K562 (cell line): Measurements from ENCODE around the gene HYAL3. TPM values are rescaled to one million over a fixed set of nuclear protein-coding genes. Genes with fewer than 3 reads are reported as not detected.

Experiments
- GATA2 ChIP-seq: sonication (generic); formaldehyde crosslinking; IDR thresholded peaks from 2 replicates; pipeline ENCODE4 v1.4.0; 2020; ENCODE audit warnings: mild to moderate bottlenecking, missing genetic modification reagents
- GATAD2B ChIP-seq: fragments of 450-650 bp; IDR thresholded peaks from 2 replicates; pipeline ENCODE4 v1.6.1; 2017; ENCODE audit warnings: mild to moderate bottlenecking, borderline replicate concordance
- MAZ ChIP-seq, 2 experiments: fragments of 450-650 bp in 1 of 2; sonication (generic) in 1 of 2; formaldehyde crosslinking; IDR thresholded peaks in 1 of 2; conservative IDR thresholded peaks in 1 of 2; 2 replicates each; pipeline versions ENCODE4 v1.4.0 to v1.5.0; 2020; ENCODE audit warnings: mild to moderate bottlenecking in 1 of 2, missing genetic modification reagents in 1 of 2
- RUNX1 ChIP-seq: sonication (generic); IDR thresholded peaks from 2 replicates; pipeline ENCODE4 v1.6.1; 2016; ENCODE audit warnings: antibody characterized with exemption, low read depth
- SRSF9 ChIP-seq: fragments of 200-400 bp; formaldehyde crosslinking; IDR thresholded peaks from 2 replicates; pipeline ENCODE4 v1.6.1; 2017; ENCODE audit warnings: low read depth, low read length, borderline replicate concordance
- ZFP36 ChIP-seq: fragments of 150-350 bp; IDR thresholded peaks from 2 replicates; pipeline ENCODE4 v1.6.1; 2018; ENCODE audit warnings: low read length, low read depth; ENCODE audit not compliant: partially characterized antibody
- polyA plus RNA-seq, 8 experiments: library from polyadenylated mRNA; depleted of rRNA in 4 of 8; stranded (reverse) in 5 of 8; unstranded in 3 of 8; fragments of >200 nt; fragmentation: Nextera tagmentation in 2 of 8; fragmentation: Illumina TruSeq in 1 of 8; extraction: Ambion mirVana in 2 of 8; extraction: Trizol in 1 of 8; gene quantifications; 2 replicates each; pipeline versions ENCODE4 v1.2.1 to v1.2.3, GENCODE V29; 2011 to 2014; ENCODE audit warnings: inconsistent platforms in 1 of 8, missing spikeins in 1 of 8
- total RNA-seq, 7 experiments: library from RNA; depleted of rRNA in 6 of 7; stranded (reverse); fragments of >200 nt in 6 of 7; fragmentation: Illumina TruSeq in 2 of 7; extraction: Trizol in 2 of 7; gene quantifications; 2 replicates each; pipeline versions ENCODE4 v1.2.1 to v1.2.3, GENCODE V29; 2011 to 2021; ENCODE audit warnings: low replicate concordance in 1 of 7
- TF ChIP-seq, protein P1 (sequence below): fragments of 250-450 bp; sonication (Bioruptor Pico); IDR thresholded peaks from 2 replicates; pipeline ENCODE4 v1.5.0; 2021; ENCODE audit warnings: mild to moderate bottlenecking, moderate library complexity
- TF ChIP-seq, protein P2 (sequence below), 3 experiments: IDR thresholded peaks in 2 of 3; conservative IDR thresholded peaks in 1 of 3; 2 replicates each; pipeline ENCODE4 v1.5.1; 2011 to 2012; ENCODE audit warnings: low read length in 3 of 3, mild to moderate bottlenecking in 3 of 3, control low read depth in 2 of 3, improper control_type of control experiment in 1 of 3, inconsistent platforms in 1 of 3, low read depth in 1 of 3, mixed read lengths in 1 of 3, moderate library complexity in 1 of 3; ENCODE audit not compliant: insufficient read depth in 2 of 3

HYAL3 gene
- total and polyA plus RNA-seq, 9 of the 15 experiments (the other 6 are each of a cell fraction or from before 2014, with no cell fraction given), result 0.38 to 9.1 (median 6.8) TPM

DNA sequence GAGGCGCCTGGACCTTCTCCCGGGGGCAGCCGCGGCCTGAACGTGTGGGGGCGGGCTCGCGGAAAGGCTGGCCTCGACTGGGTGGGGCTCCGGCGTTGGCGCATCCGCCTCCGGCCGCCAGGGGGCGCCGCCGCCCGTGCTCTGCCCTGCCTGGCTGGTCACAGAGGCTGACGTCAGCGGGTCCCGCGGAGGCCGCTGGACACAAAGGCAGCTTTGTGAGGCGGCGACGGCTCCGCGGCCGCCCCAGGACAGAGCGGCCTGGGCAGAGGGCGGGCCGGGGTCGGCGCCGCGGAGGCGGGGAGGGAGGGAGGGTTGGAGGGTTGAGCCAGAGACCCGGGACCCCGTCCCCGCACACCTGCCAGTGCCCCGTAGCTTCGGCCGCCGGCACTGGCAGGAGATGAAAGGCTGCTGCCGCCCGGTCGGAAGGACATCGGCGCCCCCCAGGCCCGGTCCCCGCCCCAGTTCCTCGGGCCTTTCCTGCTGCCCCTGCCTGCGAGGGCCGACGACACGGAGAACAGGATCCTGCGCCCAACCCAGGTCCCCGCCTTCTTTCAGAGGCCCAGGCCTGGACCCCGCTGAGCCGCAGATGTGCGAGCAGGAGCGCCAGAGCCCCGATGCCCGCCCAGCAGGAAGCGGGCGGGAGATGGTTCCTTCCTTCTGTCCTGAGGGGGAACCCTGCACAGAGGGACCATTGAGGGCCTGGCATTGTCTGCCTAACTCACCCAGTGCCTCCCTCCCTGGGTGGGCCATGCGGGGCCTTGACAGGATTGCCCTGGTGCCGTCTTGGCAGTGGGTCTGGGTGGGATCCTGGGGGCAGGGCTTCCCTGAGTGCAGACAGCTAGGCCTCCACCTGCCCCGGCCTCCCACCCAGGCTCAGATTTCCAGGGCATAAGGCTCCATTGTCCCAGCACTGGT is 38.9 kb downstream of the HYAL3 start (continued):
- no peak for TF ChIP-seq GATA2
- no peak for TF ChIP-seq SRSF9
- peak; percentile 3 for TF ChIP-seq ZFP36
- 0 out of 2 replicates have a peak, but pooled peaks have one; percentile 3 for TF ChIP-seq RUNX1
- peak; percentile 71 to 81 for TF ChIP-seq MAZ (CRISPR knock-in tag; conservative IDR thresholded peaks at IDR 0.05 in 1 of 2, IDR thresholded peaks at IDR 0.05 in 1 of 2)
- TF ChIP-seq, protein P1, sequence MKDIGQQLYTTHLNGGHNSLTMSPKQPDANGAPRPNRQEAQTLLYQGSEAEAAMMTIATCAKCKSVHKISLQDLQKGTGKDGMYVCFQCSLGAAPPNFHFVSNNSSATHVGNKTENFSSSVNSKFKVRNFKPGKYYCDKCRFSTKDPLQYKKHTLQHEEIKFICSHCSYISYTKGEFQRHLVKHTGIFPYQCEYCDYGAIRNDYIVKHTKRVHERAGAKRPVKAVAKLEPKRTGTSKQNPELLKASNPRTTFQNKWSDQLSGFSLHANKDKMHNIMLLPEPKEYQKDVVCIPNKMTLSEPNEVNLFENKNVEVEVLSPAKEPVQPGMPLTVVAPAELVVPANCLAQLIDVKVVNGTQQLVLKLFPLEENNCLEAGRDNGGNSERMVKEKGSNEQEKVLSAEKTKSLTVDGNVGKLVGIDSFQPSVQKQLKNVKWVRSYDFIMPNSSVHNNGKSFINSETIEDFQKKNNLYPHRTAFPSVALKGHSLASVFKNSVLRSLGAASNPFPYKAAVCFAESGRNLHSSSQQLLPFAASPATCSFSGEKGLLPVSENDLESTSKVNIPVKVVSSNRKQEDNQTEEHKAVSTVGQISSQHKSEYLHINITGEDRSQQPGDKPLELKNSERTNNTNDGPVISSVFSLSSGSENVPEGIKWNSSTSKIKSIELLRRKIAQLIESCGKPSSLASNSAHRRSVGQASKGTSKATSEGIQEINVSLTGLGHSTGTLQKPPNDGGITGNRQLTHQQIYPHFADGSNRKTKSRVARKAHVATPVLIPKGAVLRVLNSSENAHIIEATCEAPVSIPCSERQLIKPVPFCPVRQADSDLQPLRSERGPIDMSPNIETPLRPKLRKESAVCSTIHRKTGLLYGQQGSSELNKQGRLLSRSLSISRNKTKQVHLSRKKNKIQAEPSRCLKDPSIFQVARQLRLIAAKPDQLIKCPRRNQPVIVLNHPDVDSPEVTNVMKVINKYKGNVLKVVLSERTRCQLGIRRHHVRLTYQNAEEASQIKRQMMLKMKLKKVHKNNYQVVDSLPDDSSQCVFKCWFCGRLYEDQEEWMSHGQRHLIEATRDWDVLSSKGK (CRISPR knock-in tag), result no peak
- no peak for TF ChIP-seq GATAD2B
- TF ChIP-seq, protein P2, sequence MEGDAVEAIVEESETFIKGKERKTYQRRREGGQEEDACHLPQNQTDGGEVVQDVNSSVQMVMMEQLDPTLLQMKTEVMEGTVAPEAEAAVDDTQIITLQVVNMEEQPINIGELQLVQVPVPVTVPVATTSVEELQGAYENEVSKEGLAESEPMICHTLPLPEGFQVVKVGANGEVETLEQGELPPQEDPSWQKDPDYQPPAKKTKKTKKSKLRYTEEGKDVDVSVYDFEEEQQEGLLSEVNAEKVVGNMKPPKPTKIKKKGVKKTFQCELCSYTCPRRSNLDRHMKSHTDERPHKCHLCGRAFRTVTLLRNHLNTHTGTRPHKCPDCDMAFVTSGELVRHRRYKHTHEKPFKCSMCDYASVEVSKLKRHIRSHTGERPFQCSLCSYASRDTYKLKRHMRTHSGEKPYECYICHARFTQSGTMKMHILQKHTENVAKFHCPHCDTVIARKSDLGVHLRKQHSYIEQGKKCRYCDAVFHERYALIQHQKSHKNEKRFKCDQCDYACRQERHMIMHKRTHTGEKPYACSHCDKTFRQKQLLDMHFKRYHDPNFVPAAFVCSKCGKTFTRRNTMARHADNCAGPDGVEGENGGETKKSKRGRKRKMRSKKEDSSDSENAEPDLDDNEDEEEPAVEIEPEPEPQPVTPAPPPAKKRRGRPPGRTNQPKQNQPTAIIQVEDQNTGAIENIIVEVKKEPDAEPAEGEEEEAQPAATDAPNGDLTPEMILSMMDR (IDR thresholded peaks at IDR 0.05 in 2 of 3, conservative IDR thresholded peaks at IDR 0.05 in 1 of 3; ENCODE audit: insufficient read depth in 2 of 3, low read depth in 1 of 3, low read length in 3 of 3), result peak; percentile 77 to 93 (median 91)
